Loucy (cell line): Measurements from ENCODE around the gene SND1.

Experiments
- EZH2phosphoT487 ChIP-seq: fragments of 200-600 bp; IDR thresholded peaks from 2 replicates; pipeline ENCODE4 v1.6.1; 2018; ENCODE audit warnings: antibody characterized with exemption, mild to moderate bottlenecking, moderate library complexity, borderline replicate concordance
- TF ChIP-seq, protein P1 (sequence below): fragments of 200-600 bp; sonication (generic); conservative IDR thresholded peaks from 2 replicates; pipeline ENCODE4 v1.5.1; 2014; ENCODE audit warnings: mild to moderate bottlenecking, antibody characterized with exemption, low read length

GRCh38 chr7:128080169-128080568, 428.2 kb downstream of the SND1 start:
- TF ChIP-seq, protein P1, sequence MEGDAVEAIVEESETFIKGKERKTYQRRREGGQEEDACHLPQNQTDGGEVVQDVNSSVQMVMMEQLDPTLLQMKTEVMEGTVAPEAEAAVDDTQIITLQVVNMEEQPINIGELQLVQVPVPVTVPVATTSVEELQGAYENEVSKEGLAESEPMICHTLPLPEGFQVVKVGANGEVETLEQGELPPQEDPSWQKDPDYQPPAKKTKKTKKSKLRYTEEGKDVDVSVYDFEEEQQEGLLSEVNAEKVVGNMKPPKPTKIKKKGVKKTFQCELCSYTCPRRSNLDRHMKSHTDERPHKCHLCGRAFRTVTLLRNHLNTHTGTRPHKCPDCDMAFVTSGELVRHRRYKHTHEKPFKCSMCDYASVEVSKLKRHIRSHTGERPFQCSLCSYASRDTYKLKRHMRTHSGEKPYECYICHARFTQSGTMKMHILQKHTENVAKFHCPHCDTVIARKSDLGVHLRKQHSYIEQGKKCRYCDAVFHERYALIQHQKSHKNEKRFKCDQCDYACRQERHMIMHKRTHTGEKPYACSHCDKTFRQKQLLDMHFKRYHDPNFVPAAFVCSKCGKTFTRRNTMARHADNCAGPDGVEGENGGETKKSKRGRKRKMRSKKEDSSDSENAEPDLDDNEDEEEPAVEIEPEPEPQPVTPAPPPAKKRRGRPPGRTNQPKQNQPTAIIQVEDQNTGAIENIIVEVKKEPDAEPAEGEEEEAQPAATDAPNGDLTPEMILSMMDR: no peak
- TF ChIP-seq EZH2phosphoT487: no peak
